GM19025 (cell line): ENCODE results near the gene DRAXIN.

ENCODE experiments used
- ATAC-seq: cut with Tn5 transposase; IDR thresholded peaks from one replicate; pipeline ENCODE4 v1.9.1; 2021; ENCODE audit warnings: mild to moderate bottlenecking, low read depth, moderate library complexity; ENCODE audit not compliant: unreplicated experiment

Gene DRAXIN

GRCh38 chr1:11654939-11655808 lies 36.3 kb upstream of the DRAXIN start:
- ATAC-seq: peak; percentile 22

GRCh38 chr1:11657654-11658053 lies 33.9 kb upstream of the DRAXIN start:
- no peak for ATAC-seq

- ATAC-seq: no peak
These were observed 33.0 kb upstream of the DRAXIN start for GRCh38 chr1:11658542-11658941.

- no peak for ATAC-seq
These were observed 31.8 kb upstream of the DRAXIN start for GRCh38 chr1:11659748-11660147.

GRCh38 chr1:11661103-11661502 lies 30.4 kb upstream of the DRAXIN start:
- ATAC-seq: no peak

- ATAC-seq: peak; percentile 56
These were observed 27.0 kb upstream of the DRAXIN start for GRCh38 chr1:11664336-11665065.

- no peak for ATAC-seq
These were observed 23.0 kb upstream of the DRAXIN start for GRCh38 chr1:11668516-11668915.

GRCh38 chr1:11670747-11671146 lies 20.8 kb upstream of the DRAXIN start:
- no peak for ATAC-seq

- no peak for ATAC-seq
These were observed 20.3 kb upstream of the DRAXIN start for GRCh38 chr1:11671205-11671543.

- ATAC-seq: no peak
These were observed 19.8 kb upstream of the DRAXIN start for GRCh38 chr1:11671544-11672286.

- no peak for ATAC-seq
These were observed 18.3 kb upstream of the DRAXIN start for GRCh38 chr1:11673089-11673769.

- ATAC-seq: no peak
These were observed 17.0 kb upstream of the DRAXIN start for GRCh38 chr1:11674488-11674887.

GRCh38 chr1:11675325-11675724 lies 16.2 kb upstream of the DRAXIN start:
- ATAC-seq: no peak

- ATAC-seq: no peak
These were observed 15.0 kb upstream of the DRAXIN start for GRCh38 chr1:11676386-11677103.

- no peak for ATAC-seq
These were observed 13.1 kb upstream of the DRAXIN start for GRCh38 chr1:11678442-11678841.

- peak; percentile 15 for ATAC-seq
These were observed 11.0 kb upstream of the DRAXIN start for GRCh38 chr1:11680270-11681070.

GRCh38 chr1:11681071-11681771 lies 10.3 kb upstream of the DRAXIN start, which contains the start of gene MAD2L2:
Gene MAD2L2, minus strand, starts transcription at chr1:11681148. Its CDS starts 547 bp downstream, at chr1:11680601.
- ATAC-seq: peak; percentile 83

- no peak for ATAC-seq
These were observed 9.2 kb upstream of the DRAXIN start for GRCh38 chr1:11682287-11682771.
